Measurements from ENCODE around the gene ERLEC1.
"Not testable (repeated sequence)": the region's sequence is repeated elsewhere in the genome, so short reads cannot be mapped to it uniquely, and the experiment has no call there.

- not testable (repeated sequence) for TF ChIP-seq POLR2A, CTCF (IDR thresholded peaks at IDR 0.05)
Measured at GRCh38 chr2:53829980-53830290, 43.1 kb downstream of the ERLEC1 start.

Data from suprapubic skin (tissue), 3 donors.